Measurements from ENCODE around the gene DYRK1B.
A peak's percentile ranks its signal among the peaks of the same experiment; 100 is the strongest.
"Not testable (repeated sequence)": the region's sequence is repeated elsewhere in the genome, so short reads cannot be mapped to it uniquely, and the experiment has no call there.

Gene DYRK1B

GRCh38 chr19:39833464-39834286, at the start of gene DYRK1B:
Gene DYRK1B (minus strand): TSS chr19:39834162. CDS start chr19:39831867, 2,295 bp downstream.
- DNase-seq (ENCODE audit: low spot score), result peak; percentile 97

- not testable (repeated sequence) for DNase-seq (ENCODE audit: low spot score)
Measured at GRCh38 chr19:39882645-39883044, 48.7 kb upstream of the DYRK1B start.

GRCh38 chr19:39881495-39882110, 47.6 kb upstream of the DYRK1B start:
- DNase-seq (ENCODE audit: low spot score), result peak; percentile 50

- DNase-seq (ENCODE audit: low spot score), result not testable (repeated sequence)
Measured at GRCh38 chr19:39880241-39880640, 46.3 kb upstream of the DYRK1B start.

GRCh38 chr19:39879796-39880195, 45.8 kb upstream of the DYRK1B start:
- not testable (repeated sequence) for DNase-seq (ENCODE audit: low spot score)

GRCh38 chr19:39878866-39879265, 44.9 kb upstream of the DYRK1B start:
- DNase-seq (ENCODE audit: low spot score), result not testable (repeated sequence)

- DNase-seq (ENCODE audit: low spot score), result no peak
Measured at GRCh38 chr19:39878398-39878797, 44.4 kb upstream of the DYRK1B start.

GRCh38 chr19:39877982-39878381, 44.0 kb upstream of the DYRK1B start:
- not testable (repeated sequence) for DNase-seq (ENCODE audit: low spot score)

- not testable (repeated sequence) for DNase-seq (ENCODE audit: low spot score)
Measured at GRCh38 chr19:39877488-39877887, 43.5 kb upstream of the DYRK1B start.

- DNase-seq (ENCODE audit: low spot score), result not testable (repeated sequence)
Measured at GRCh38 chr19:39876486-39876885, 42.5 kb upstream of the DYRK1B start.

- not testable (repeated sequence) for DNase-seq (ENCODE audit: low spot score)
Measured at GRCh38 chr19:39875401-39875864, 41.5 kb upstream of the DYRK1B start.

GRCh38 chr19:39874404-39874803, 40.4 kb upstream of the DYRK1B start:
- no peak for DNase-seq (ENCODE audit: low spot score)

GRCh38 chr19:39873385-39873784, 39.4 kb upstream of the DYRK1B start:
- DNase-seq (ENCODE audit: low spot score), result no peak

- DNase-seq (ENCODE audit: low spot score), result no peak
Measured at GRCh38 chr19:39871886-39872866, 38.2 kb upstream of the DYRK1B start.

- no peak for DNase-seq (ENCODE audit: low spot score)
Measured at GRCh38 chr19:39871362-39871761, 37.4 kb upstream of the DYRK1B start.

- no peak for DNase-seq (ENCODE audit: low spot score)
Measured at GRCh38 chr19:39870171-39870971, 36.4 kb upstream of the DYRK1B start.

- no peak for DNase-seq (ENCODE audit: low spot score)
Measured at GRCh38 chr19:39867952-39868351, 34.0 kb upstream of the DYRK1B start.

- no peak for DNase-seq (ENCODE audit: low spot score)
Measured at GRCh38 chr19:39867133-39867532, 33.2 kb upstream of the DYRK1B start.

GRCh38 chr19:39865953-39866352, 32.0 kb upstream of the DYRK1B start:
- DNase-seq (ENCODE audit: low spot score), result no peak

GRCh38 chr19:39865186-39865585, 31.2 kb upstream of the DYRK1B start:
- DNase-seq (ENCODE audit: low spot score), result no peak

- DNase-seq (ENCODE audit: low spot score), result no peak
Measured at GRCh38 chr19:39864118-39864517, 30.2 kb upstream of the DYRK1B start.
